ENCODE data around the gene TUBB.

DNA sequence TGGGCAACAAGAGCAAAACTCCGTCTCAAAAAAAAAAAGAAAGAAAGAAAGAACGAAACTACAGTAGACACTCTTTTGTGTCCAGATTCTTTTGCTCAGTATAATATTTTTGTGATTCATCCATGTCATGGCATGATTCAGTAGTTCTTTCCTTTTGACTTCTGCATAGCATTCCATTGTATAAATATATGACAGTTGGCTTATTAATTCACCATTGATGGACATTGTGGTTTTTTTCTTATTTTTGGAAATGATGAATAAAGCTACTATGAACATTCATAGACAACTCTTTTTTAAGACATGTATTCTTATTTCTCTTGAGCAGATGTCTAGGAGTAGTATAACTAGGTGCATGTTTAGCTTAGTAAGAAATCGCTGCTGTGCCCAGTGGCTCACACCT is 34.5 kb downstream of the TUBB start:
- TF ChIP-seq, protein P1, sequence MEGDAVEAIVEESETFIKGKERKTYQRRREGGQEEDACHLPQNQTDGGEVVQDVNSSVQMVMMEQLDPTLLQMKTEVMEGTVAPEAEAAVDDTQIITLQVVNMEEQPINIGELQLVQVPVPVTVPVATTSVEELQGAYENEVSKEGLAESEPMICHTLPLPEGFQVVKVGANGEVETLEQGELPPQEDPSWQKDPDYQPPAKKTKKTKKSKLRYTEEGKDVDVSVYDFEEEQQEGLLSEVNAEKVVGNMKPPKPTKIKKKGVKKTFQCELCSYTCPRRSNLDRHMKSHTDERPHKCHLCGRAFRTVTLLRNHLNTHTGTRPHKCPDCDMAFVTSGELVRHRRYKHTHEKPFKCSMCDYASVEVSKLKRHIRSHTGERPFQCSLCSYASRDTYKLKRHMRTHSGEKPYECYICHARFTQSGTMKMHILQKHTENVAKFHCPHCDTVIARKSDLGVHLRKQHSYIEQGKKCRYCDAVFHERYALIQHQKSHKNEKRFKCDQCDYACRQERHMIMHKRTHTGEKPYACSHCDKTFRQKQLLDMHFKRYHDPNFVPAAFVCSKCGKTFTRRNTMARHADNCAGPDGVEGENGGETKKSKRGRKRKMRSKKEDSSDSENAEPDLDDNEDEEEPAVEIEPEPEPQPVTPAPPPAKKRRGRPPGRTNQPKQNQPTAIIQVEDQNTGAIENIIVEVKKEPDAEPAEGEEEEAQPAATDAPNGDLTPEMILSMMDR (IDR thresholded peaks at IDR 0.05; ENCODE audit: poor library complexity), result no peak
- TF ChIP-seq EZH2phosphoT487 (IDR thresholded peaks at IDR 0.05; ENCODE audit: low read depth, severe bottlenecking, unreplicated experiment) (no peak), EZH2 (IDR thresholded peaks at IDR 0.05; ENCODE audit: borderline replicate concordance) (no peak)
